Peyer's patch (tissue), 4 donors: ENCODE data around the gene FRMPD4. TPM values are rescaled to one million over a fixed set of nuclear protein-coding genes. Genes with fewer than 3 reads are reported as not detected.

ENCODE experiments used
- DNase-seq, 3 donors: peaks; one replicate each; pipeline ENCODE4 v3.0.0-alpha.2; 2017 to 2019
- H3K27ac ChIP-seq, 4 donors: fragments of 200-600 bp; sonication (generic); one replicate each; pipeline ENCODE4 v1.5.1; 2016 to 2019
- H3K27me3 ChIP-seq, 2 donors: fragments of 200-600 bp; sonication (generic); one replicate each; pipeline ENCODE4 v1.5.1; 2019
- H3K36me3 ChIP-seq, 3 donors: fragments of 200-600 bp; sonication (generic); one replicate each; pipeline ENCODE4 v1.5.1; 2016 to 2019
- H3K4me1 ChIP-seq, 4 donors: fragments of 200-600 bp; sonication (generic); one replicate each; pipeline ENCODE4 v1.5.1; 2016 to 2019
- H3K4me3 ChIP-seq, 4 donors: fragments of 200-600 bp; sonication (generic); 1 replicate in 3 of 4; 2 replicates in 1 of 4; pipeline ENCODE4 v1.5.1; 2016 to 2019; ENCODE audit warnings: mild to moderate bottlenecking in 1 of 4
- H3K9me3 ChIP-seq, 4 donors: fragments of 200-600 bp; sonication (generic); one replicate each; pipeline ENCODE4 v1.5.1; 2016 to 2019; ENCODE audit warnings: mild to moderate bottlenecking in 1 of 4
- POLR2A ChIP-seq, 2 donors: fragments of 450-650 bp; IDR thresholded peaks; one replicate each; pipeline ENCODE4 v1.5.1; 2017; ENCODE audit warnings: antibody characterized with exemption in 2 of 2, mild to moderate bottlenecking in 2 of 2, moderate library complexity in 2 of 2
- total RNA-seq, 4 donors: library from RNA; depleted of rRNA; stranded (reverse); fragments of >200 nt; gene quantifications; one replicate each; pipeline ENCODE4 v1.1.0, GENCODE V29; 2016
- TF ChIP-seq, protein P1 (sequence below), 6 experiments: fragments of 450-650 bp in 4 of 6; fragments of 200-600 bp in 2 of 6; sonication (generic) in 1 of 6; IDR thresholded peaks; one replicate each; pipeline ENCODE4 v1.5.1; 2017 to 2019; ENCODE audit warnings: antibody characterized with exemption in 6 of 6, mild to moderate bottlenecking in 3 of 6, moderate library complexity in 1 of 6

FRMPD4 gene
- total RNA-seq, 4 donors from 2014 or later, result 0.19 TPM; not detected in 3

DNA sequence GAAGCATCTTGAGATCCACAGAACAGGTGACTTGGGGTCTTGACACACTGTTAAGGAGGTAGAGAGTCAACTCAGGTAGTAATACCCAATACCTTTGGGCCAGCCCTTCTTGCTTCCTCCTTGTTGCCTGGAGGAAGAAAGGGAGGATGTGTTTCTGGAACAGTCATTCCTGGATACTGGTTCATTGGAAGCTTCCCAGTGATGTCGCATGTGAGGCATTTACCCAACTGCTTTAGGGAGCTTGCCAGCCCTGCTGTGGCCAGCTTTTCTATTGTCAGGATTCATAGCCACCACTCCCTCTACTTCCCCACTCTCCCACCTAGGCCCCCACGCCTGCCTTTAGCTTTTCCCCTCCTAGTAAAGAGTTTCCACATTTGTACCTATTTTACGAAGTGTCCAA lies 342.7 kb downstream of the FRMPD4 start:
- Histone ChIP-seq H3K4me1 (no peaks in the 10 kb centered on the region), H3K27me3 (no peaks in the 10 kb centered on the region), H3K27ac (no peak overlapping the region), H3K36me3 (no peaks in the 10 kb centered on the region), H3K4me3 (no peak overlapping the region), H3K9me3 (no peaks in the 10 kb centered on the region)
- DNase-seq, result no peak
- TF ChIP-seq POLR2A (IDR thresholded peaks at IDR 0.05), result no peak
- TF ChIP-seq, protein P1, sequence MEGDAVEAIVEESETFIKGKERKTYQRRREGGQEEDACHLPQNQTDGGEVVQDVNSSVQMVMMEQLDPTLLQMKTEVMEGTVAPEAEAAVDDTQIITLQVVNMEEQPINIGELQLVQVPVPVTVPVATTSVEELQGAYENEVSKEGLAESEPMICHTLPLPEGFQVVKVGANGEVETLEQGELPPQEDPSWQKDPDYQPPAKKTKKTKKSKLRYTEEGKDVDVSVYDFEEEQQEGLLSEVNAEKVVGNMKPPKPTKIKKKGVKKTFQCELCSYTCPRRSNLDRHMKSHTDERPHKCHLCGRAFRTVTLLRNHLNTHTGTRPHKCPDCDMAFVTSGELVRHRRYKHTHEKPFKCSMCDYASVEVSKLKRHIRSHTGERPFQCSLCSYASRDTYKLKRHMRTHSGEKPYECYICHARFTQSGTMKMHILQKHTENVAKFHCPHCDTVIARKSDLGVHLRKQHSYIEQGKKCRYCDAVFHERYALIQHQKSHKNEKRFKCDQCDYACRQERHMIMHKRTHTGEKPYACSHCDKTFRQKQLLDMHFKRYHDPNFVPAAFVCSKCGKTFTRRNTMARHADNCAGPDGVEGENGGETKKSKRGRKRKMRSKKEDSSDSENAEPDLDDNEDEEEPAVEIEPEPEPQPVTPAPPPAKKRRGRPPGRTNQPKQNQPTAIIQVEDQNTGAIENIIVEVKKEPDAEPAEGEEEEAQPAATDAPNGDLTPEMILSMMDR (IDR thresholded peaks at IDR 0.05), result no peak

DNA sequence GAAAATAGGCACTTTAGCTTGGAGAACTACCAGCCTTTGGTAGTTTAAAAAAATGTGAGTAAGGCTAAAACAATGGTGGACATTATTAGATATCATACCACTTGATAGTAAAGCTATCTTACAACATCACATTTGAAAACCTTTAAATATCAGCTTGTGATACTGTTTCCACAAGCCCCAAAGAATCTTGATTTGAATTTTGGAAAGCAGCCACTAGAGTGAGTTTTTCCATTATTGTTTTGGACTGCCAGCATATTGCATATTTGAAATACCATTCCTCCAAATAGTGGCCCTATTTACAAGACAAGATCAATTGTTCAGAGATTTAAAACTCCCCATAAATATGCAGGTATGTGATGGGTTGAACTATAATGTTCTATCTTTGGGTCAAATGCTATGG lies 349.9 kb downstream of the FRMPD4 start:
- Histone ChIP-seq H3K36me3 (no peaks in the 10 kb centered on the region), H3K27me3 (no peaks in the 10 kb centered on the region), H3K9me3 (no peaks in the 10 kb centered on the region), H3K4me1 (no peaks in the 10 kb centered on the region), H3K27ac (no peak overlapping the region), H3K4me3 (no peak overlapping the region)
- DNase-seq, result no peak
- TF ChIP-seq POLR2A (IDR thresholded peaks at IDR 0.05), result no peak
- TF ChIP-seq, protein P1 (IDR thresholded peaks at IDR 0.05), result no peak

DNA sequence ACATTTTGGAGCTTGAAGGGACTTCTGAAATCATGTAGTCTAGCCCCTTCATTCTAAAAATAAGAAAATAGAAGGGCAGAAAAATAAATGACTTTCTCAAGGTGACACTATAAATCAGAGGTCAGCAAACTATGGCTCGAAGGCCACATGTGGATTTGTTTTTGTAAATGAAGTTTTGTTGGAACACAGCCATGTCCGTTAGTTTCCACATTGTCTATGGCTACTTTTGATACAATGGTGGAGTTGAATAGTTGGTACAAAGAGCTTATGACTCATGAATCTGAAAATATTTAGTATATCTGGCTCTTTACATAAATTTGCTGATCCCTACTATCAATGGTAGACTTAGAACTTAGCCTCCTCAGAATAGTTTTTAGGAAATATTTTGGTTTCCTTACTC lies 350.5 kb downstream of the FRMPD4 start:
- no peaks in the 10 kb centered on the region for H3K27me3 ChIP-seq
- DNase-seq, result no peak
- no peaks in the 10 kb centered on the region for H3K4me1 ChIP-seq
- no peaks in the 10 kb centered on the region for H3K9me3 ChIP-seq
- no peak overlapping the region for H3K27ac ChIP-seq
- H3K4me3 ChIP-seq, result no peak overlapping the region
- TF ChIP-seq, protein P1 (IDR thresholded peaks at IDR 0.05), result no peak
- no peak for TF ChIP-seq POLR2A (IDR thresholded peaks at IDR 0.05)
- H3K36me3 ChIP-seq, result no peaks in the 10 kb centered on the region

DNA sequence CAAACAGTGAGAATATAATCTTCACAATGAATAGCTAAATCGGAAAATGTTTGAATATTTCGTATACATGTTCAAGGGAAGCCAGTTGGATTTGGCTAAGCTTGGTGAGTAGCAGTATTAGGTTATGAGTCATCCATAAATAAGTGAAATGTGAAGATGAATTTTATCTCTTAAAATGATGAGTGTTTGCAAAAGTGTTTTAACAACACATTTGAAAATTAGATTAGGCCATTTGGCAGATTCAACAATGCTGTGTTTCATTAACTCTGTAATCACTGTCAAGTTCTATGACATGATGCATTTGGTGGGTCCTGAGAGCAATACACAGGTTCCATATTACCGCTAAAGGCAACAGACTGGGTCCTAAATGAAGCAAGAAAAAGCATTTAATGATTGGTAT lies 351.1 kb downstream of the FRMPD4 start:
- Histone ChIP-seq H3K27me3 (no peaks in the 10 kb centered on the region), H3K36me3 (no peaks in the 10 kb centered on the region), H3K27ac (no peak overlapping the region), H3K4me3 (no peak overlapping the region), H3K9me3 (no peaks in the 10 kb centered on the region), H3K4me1 (no peaks in the 10 kb centered on the region)
- DNase-seq, result no peak
- TF ChIP-seq POLR2A (IDR thresholded peaks at IDR 0.05), result no peak
- TF ChIP-seq, protein P1 (IDR thresholded peaks at IDR 0.05), result no peak

DNA sequence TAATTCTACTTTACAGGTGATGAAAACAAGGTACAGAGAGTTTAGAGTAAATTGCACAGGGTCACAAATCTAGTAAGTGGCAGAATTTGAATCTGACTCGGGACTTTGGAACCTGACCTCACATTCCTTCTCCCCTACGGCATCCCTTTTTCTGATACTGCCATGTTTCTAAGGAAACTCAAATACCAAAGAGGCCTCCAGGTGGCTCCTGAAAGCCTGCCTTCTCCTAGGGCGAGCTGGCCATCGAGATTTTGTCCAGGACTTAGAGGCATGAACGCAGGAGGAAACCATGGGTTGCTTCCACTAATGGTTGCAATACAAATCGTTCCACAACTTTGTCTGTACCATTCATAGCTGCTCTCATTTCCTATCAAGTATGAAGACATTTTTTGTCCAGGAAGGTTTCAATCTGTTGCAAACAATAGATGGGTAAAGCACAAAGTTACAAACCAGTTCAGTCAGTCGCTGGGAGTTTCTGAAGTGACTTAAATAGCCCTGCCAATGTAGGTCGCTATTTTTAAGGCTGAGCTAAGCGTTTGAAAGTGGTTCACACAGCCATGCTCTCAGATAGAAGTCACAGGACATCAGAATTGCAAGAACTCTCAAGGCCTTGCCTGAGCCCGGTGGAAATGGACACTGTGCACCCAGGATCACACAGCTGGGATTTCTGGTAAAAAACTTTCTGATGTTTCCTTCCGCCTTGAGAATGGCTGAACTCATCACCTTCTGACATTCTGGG lies 356.3 kb downstream of the FRMPD4 start:
- H3K27me3 ChIP-seq, result no peaks in the 10 kb centered on the region
- no peaks in the 10 kb centered on the region for H3K36me3 ChIP-seq
- no peak for DNase-seq
- peaks cover 0 to 4% (median 0%) of the 10 kb centered on the region in 4 donors for H3K4me1 ChIP-seq
- H3K9me3 ChIP-seq, result no peaks in the 10 kb centered on the region
- H3K27ac ChIP-seq, result no peak overlapping the region
- TF ChIP-seq POLR2A (IDR thresholded peaks at IDR 0.05), result no peak
- TF ChIP-seq, protein P1 (IDR thresholded peaks at IDR 0.05), result no peak
- H3K4me3 ChIP-seq, result no peak overlapping the region
